Measurements from ENCODE around the gene MYBL2.
"Not testable (repeated sequence)": the region's sequence is repeated elsewhere in the genome, so short reads cannot be mapped to it uniquely, and the experiment has no call there.

The MYBL2 gene

DNA sequence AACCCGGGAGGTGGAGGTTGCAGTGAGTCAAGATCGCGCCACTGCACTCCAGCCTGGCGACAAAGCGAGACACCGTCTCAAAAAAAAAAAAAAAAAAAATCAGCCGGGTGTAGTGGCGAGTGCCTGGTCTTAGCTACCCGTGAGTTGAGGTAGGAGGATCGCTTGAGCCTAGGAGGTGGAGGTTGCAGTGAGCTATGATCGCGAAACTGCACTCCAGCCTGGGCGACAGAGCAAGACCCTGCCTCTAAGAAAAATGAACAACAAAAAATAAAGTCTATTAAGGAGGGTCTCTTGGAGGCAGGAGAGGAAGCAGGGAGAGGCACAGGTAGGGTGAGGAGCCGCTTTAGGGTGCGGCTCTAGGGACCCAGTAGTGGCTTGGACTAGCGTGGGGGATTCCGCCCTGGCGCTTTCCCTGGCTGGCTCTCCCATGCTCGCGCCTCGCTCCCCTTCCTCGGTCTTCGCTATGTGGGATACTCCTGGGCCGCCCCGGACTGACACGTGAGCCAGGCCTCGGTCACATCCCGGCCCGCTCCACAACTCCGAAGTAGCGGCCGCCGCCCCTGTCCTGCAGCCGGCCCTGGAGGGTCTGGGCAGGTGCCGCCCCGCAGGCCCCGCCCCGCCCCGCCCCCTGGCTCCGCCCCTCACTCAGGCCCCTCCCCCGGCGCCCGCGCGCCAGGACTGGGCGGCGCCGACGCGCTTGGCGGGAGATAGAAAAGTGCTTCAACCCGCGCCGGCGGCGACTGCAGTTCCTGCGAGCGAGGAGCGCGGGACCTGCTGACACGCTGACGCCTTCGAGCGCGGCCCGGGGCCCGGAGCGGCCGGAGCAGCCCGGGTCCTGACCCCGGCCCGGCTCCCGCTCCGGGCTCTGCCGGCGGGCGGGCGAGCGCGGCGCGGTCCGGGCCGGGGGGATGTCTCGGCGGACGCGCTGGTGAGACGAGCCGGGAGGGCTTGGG is at the start of gene MYBL2:
MYBL2 (plus strand) TSS at position 739 of the 953 bp plus-strand sequence; CDS start at position 909, 170 bp downstream.
- Histone ChIP-seq H3K36me3 (ENCODE audit: insufficient read depth, low read length) (no peaks in the 10 kb centered on the region), H3K9me3 (ENCODE audit: low read length) (no peaks in the 10 kb centered on the region), H3K9ac (ENCODE audit: low read length) (no peak within 1 kb of the TSS), H3K27ac (ENCODE audit: low read depth, low read length) (no peak within 1 kb of the TSS), H3K4me3 (ENCODE audit: low read depth in 1 of 2, low read length in 2 of 2) (no peak within 1 kb of the TSS), H3K27me3 (ENCODE audit: control insufficient read depth in 1 of 2, insufficient read depth in 2 of 2, low read length in 2 of 2) (peaks cover 8 to 37% of the 10 kb centered on the region in 2 donors), H3K4me1 (ENCODE audit: insufficient read depth, low read length) (peaks cover 6% of the 10 kb centered on the region)

DNA sequence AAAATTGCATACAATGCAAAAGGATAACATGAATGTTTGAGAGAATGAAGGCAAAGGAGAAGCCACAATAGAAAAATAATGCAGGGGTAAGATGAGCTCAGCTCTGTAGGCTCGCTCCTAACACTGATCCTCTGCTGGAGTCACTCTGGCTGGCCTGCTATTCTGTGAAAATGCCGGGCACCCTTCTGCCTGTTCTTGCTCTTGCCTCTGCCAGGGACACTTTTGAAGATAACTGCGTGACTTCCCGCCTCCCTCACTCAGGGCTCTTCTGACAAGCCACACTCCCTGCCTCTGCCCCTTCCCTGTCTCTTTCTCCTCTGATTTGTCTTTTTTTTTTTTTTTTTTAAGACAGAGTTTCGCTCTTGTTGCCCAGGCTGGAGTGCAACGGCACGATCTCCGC is 35.3 kb upstream of the MYBL2 start:
- Histone ChIP-seq H3K27me3 (ENCODE audit: control insufficient read depth in 1 of 2, insufficient read depth in 2 of 2, low read length in 2 of 2) (no peaks in the 10 kb centered on the region), H3K4me3 (ENCODE audit: low read depth in 1 of 2, low read length in 2 of 2) (no peak overlapping the region), H3K36me3 (ENCODE audit: insufficient read depth, low read length) (peaks cover 34% of the 10 kb centered on the region), H3K9me3 (ENCODE audit: low read length) (no peaks in the 10 kb centered on the region), H3K4me1 (ENCODE audit: insufficient read depth, low read length) (no peaks in the 10 kb centered on the region), H3K9ac (ENCODE audit: low read length) (no peak overlapping the region), H3K27ac (ENCODE audit: low read depth, low read length) (no peak overlapping the region)

DNA sequence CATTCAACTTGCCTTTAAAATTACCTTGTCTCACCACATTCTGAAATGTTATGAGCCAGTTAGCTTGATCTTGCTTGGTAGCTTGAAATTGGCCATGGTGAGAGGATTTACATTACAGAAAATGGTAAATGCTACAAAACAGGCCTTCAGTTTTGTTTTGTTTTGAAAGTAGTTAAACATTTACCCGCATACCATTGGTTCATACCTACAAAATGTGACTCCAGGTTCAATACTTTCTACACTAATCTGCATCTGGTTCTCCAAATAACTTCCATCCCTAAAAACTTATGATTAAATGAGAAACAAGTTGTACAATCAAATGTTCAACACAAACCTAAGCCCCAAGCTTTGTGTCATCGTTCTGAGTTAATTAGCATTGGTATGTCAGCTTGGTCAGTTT is 30.5 kb upstream of the MYBL2 start:
- Histone ChIP-seq H3K27me3 (ENCODE audit: control insufficient read depth in 1 of 2, insufficient read depth in 2 of 2, low read length in 2 of 2) (no peaks in the 10 kb centered on the region), H3K9ac (ENCODE audit: low read length) (no peak overlapping the region), H3K9me3 (ENCODE audit: low read length) (no peaks in the 10 kb centered on the region), H3K4me3 (ENCODE audit: low read depth in 1 of 2, low read length in 2 of 2) (no peak overlapping the region), H3K4me1 (ENCODE audit: insufficient read depth, low read length) (no peaks in the 10 kb centered on the region), H3K27ac (ENCODE audit: low read depth, low read length) (no peak overlapping the region), H3K36me3 (ENCODE audit: insufficient read depth, low read length) (peaks cover 28% of the 10 kb centered on the region)

DNA sequence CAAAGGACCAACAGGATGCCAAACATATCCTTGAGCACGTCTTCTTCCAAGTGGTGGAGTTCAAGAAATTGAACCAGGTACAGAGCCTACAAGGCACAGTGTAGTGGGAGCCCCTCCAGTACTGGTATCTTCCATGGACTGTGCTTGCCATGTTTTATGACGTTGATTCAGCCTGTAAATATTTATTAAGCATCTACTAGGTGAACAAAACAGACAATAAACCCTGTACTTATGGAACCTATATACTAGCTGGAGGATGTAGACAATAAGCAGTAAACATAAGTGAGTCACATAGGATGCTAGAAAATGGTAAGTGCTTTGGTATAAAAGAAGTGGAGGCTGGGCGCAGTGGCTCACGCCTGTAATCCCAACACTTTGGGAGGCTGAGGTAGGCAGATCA is 24.4 kb upstream of the MYBL2 start:
- Histone ChIP-seq H3K9ac (ENCODE audit: low read length) (no peak overlapping the region), H3K4me1 (ENCODE audit: insufficient read depth, low read length) (no peaks in the 10 kb centered on the region), H3K36me3 (ENCODE audit: insufficient read depth, low read length) (peaks cover 22% of the 10 kb centered on the region), H3K4me3 (ENCODE audit: low read depth in 1 of 2, low read length in 2 of 2) (no peak overlapping the region), H3K9me3 (ENCODE audit: low read length) (no peaks in the 10 kb centered on the region), H3K27ac (ENCODE audit: low read depth, low read length) (no peak overlapping the region), H3K27me3 (ENCODE audit: control insufficient read depth in 1 of 2, insufficient read depth in 2 of 2, low read length in 2 of 2) (no peaks in the 10 kb centered on the region)

DNA sequence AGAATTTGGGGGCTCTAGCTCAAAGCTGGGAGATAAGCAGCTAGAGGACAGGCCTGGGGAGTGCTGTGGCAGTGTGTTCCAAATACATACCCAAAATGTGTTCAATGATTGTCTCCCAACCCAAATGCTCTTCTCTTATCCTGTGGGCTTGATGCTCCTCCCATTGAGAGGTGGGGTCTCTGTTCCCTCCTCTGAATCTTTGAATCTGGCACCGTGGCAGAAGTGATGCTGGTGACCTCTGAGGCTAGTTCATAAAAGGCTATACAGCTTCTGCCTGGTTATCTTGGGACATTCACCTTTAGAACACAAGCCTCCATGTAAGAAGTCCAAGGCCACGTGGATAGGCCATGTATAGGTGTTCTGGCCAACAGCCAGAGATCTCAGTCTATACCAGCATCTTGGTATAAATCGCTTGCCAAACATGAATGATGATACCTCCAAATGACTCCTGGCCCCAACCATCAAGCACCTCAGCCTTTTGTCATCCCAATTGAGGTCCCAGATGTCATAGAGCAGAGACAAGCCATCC is 15.9 kb upstream of the MYBL2 start:
- H3K9me3 ChIP-seq (ENCODE audit: low read length), result no peaks in the 10 kb centered on the region
- H3K4me1 ChIP-seq (ENCODE audit: insufficient read depth, low read length), result no peaks in the 10 kb centered on the region
- H3K4me3 ChIP-seq (ENCODE audit: low read depth in 1 of 2, low read length in 2 of 2), result no peak overlapping the region
- H3K27ac ChIP-seq (ENCODE audit: low read depth, low read length), result no peak overlapping the region
- no peaks in the 10 kb centered on the region for H3K27me3 ChIP-seq (ENCODE audit: control insufficient read depth in 1 of 2, insufficient read depth in 2 of 2, low read length in 2 of 2)
- H3K9ac ChIP-seq (ENCODE audit: low read length), result no peak overlapping the region
- H3K36me3 ChIP-seq (ENCODE audit: insufficient read depth, low read length), result peaks cover 5% of the 10 kb centered on the region

DNA sequence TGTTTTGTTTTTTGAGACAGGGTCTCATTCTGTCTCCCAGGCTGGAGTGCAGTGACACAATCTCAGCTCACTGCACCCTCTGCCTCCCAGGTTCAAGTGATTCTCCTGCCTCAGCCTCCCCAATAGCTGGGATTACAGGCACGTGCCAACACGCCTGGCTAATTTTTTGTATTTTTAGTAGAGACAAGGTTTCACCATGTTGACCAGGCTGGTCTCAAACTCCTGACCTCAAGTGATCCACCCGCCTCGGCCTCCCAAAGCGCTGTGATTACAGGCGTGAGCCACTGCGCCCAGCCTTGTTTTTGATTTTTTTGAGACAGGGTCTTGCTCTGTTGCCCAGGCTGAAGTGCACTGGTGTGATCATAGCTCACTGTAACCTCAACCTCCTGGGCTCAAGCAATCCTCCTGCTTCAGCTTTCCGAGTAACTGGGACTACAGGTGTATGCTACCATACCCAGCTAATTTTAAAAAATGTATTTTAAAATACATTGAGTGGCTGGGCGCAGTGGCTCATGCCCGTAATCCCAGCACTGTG is 15.2 kb upstream of the MYBL2 start:
- not testable (repeated sequence) for H3K27ac ChIP-seq (ENCODE audit: low read depth, low read length); H3K9me3 ChIP-seq (ENCODE audit: low read length); H3K4me1 ChIP-seq (ENCODE audit: insufficient read depth, low read length); H3K27me3 ChIP-seq (ENCODE audit: control insufficient read depth in 1 of 2, insufficient read depth in 2 of 2, low read length in 2 of 2); H3K4me3 ChIP-seq (ENCODE audit: low read depth in 1 of 2, low read length in 2 of 2); H3K9ac ChIP-seq (ENCODE audit: low read length); H3K36me3 ChIP-seq (ENCODE audit: insufficient read depth, low read length)

DNA sequence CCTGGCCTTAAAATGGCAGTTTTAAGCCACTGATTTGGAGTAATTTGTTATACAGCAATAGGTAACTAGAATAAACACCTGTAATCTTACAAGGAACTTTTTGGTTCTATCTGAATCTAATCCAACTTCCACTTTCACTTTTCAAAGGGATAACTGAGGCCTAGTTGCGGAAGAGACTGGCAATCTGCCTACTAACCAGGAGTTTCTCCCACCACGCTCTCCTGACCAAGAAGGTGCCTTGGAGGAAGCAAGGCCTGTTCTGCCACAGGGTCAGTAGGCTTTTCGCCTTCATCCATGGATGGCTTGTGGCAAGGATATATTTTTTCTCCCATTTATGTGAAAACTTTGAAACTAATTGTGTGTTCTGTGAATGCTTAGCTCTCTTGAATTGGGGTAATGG is 12.9 kb upstream of the MYBL2 start:
- no peak overlapping the region for H3K4me3 ChIP-seq (ENCODE audit: low read depth in 1 of 2, low read length in 2 of 2)
- no peak overlapping the region for H3K27ac ChIP-seq (ENCODE audit: low read depth, low read length)
- H3K36me3 ChIP-seq (ENCODE audit: insufficient read depth, low read length), result no peaks in the 10 kb centered on the region
- H3K9me3 ChIP-seq (ENCODE audit: low read length), result no peaks in the 10 kb centered on the region
- H3K4me1 ChIP-seq (ENCODE audit: insufficient read depth, low read length), result no peaks in the 10 kb centered on the region
- H3K27me3 ChIP-seq (ENCODE audit: control insufficient read depth in 1 of 2, insufficient read depth in 2 of 2, low read length in 2 of 2), result no peaks in the 10 kb centered on the region
- H3K9ac ChIP-seq (ENCODE audit: low read length), result no peak overlapping the region

DNA sequence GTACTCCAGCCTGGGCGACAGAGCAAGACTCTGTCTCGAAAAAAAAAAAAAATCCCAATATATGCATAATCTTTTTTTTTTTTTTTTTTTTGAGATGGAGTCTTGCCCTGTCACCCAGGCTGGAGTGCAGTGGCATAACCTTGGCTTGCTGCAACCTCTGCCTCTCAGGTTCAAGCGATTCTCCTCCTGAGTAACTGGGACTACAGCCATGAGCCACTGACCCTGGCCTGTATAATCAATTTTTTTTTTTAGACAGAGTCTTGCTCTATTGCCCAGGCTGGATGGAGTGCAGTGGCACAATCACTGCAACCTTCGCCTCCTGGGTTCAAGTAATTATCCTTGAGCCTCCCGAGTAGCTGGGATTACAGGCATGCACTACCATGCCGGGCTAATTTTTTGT is 11.7 kb upstream of the MYBL2 start:
- H3K9ac ChIP-seq (ENCODE audit: low read length); H3K27me3 ChIP-seq (ENCODE audit: control insufficient read depth in 1 of 2, insufficient read depth in 2 of 2, low read length in 2 of 2); H3K4me3 ChIP-seq (ENCODE audit: low read depth in 1 of 2, low read length in 2 of 2); H3K4me1 ChIP-seq (ENCODE audit: insufficient read depth, low read length); H3K36me3 ChIP-seq (ENCODE audit: insufficient read depth, low read length); H3K9me3 ChIP-seq (ENCODE audit: low read length); H3K27ac ChIP-seq (ENCODE audit: low read depth, low read length): not testable (repeated sequence)

DNA sequence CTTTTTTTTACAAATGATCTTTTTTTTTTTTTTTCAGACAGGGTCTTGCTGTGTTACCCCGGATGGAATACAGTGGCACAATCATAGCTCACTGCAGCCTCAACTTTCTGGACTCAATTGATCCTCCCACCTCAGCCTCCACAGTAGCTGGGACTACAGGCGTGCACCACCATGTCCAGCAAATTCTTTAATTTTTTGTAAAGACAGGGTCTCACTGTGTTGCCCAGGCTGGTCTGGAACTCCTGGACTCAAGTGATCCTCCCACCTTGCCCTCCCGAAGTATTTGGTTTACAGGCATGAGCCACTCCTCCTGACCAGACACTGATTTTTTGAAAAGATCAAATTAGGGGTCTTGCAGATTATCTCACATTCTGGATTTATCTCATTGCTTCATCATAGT is 11.0 kb upstream of the MYBL2 start:
- no peak overlapping the region for H3K9ac ChIP-seq (ENCODE audit: low read length)
- no peaks in the 10 kb centered on the region for H3K27me3 ChIP-seq (ENCODE audit: control insufficient read depth in 1 of 2, insufficient read depth in 2 of 2, low read length in 2 of 2)
- no peaks in the 10 kb centered on the region for H3K9me3 ChIP-seq (ENCODE audit: low read length)
- no peaks in the 10 kb centered on the region for H3K36me3 ChIP-seq (ENCODE audit: insufficient read depth, low read length)
- no peak overlapping the region for H3K4me3 ChIP-seq (ENCODE audit: low read depth in 1 of 2, low read length in 2 of 2)
- no peaks in the 10 kb centered on the region for H3K4me1 ChIP-seq (ENCODE audit: insufficient read depth, low read length)
- no peak overlapping the region for H3K27ac ChIP-seq (ENCODE audit: low read depth, low read length)

DNA sequence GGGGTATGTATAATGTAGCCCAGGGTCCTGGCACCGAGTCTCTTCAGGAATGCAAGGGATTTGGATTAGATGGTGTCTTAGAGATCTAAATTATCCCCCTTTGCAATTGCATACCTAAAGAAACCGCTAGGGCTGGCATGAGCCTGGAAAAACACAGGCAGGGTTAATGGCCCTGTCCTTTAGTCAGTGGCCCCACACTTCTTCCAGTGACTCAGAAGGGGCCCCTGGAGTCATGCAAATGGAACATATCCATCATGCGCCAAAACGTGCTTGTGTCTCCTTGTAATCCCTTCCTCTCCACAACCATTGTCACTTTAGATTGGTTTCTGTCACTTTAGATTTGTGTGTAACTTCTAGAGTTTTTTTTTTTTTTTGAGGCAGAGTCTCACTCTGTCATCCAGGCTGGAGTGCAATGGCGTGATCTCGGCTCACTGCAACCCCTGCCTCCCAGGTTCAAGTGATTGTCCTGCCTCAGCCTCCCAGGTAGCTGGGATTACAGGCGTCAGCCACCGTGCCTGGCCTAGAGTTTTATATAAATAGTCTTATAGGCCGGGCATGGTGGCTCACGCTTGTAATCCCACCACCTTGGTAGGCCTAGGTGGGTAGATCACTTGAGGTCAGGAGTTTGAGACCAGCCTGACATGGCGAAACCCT is 8.7 kb upstream of the MYBL2 start:
- Histone ChIP-seq H3K27ac (ENCODE audit: low read depth, low read length) (no peak overlapping the region), H3K4me1 (ENCODE audit: insufficient read depth, low read length) (no peaks in the 10 kb centered on the region), H3K36me3 (ENCODE audit: insufficient read depth, low read length) (no peaks in the 10 kb centered on the region), H3K9ac (ENCODE audit: low read length) (no peak overlapping the region), H3K4me3 (ENCODE audit: low read depth in 1 of 2, low read length in 2 of 2) (peak overlapping the region; percentile 59 to 91), H3K9me3 (ENCODE audit: low read length) (no peaks in the 10 kb centered on the region), H3K27me3 (ENCODE audit: control insufficient read depth in 1 of 2, insufficient read depth in 2 of 2, low read length in 2 of 2) (no peaks in the 10 kb centered on the region)

DNA sequence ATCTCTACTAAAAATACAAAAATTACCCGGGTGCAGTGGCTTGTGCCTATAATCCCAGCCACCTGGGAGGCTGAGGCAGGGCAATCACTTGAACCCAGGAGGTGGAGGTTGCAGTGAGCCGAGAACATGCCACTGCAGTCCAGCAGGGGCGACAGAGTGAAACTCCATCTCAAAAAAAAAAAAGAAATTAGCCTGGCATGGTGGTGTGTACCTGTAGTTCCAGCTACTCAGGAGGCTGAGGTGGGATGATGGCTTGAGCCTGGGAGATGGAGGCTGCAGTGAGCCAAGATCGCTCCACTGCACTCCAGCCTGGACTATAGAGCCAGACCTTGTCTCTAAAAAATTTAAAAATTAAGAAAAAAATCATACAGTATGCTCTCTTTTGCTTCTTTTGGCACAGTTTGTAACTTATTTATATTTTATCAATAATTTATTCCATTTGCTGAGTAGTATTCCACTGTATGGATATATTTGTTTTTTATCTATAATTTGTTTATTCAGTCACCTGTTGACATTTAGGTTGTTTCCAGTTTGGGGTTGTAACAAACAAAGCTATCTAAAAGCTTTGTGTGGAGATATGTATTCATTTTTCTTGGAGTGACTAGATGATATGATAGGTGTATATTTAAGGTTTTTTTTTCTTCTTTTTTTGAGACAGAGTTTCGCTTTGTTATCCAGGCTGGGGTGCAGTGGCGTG is 8.0 kb upstream of the MYBL2 start:
- no peak overlapping the region for H3K27ac ChIP-seq (ENCODE audit: low read depth, low read length)
- no peak overlapping the region for H3K4me3 ChIP-seq (ENCODE audit: low read depth in 1 of 2, low read length in 2 of 2)
- H3K27me3 ChIP-seq (ENCODE audit: control insufficient read depth in 1 of 2, insufficient read depth in 2 of 2, low read length in 2 of 2), result no peaks in the 10 kb centered on the region
- no peaks in the 10 kb centered on the region for H3K9me3 ChIP-seq (ENCODE audit: low read length)
- H3K9ac ChIP-seq (ENCODE audit: low read length), result no peak overlapping the region
- no peaks in the 10 kb centered on the region for H3K36me3 ChIP-seq (ENCODE audit: insufficient read depth, low read length)
- no peaks in the 10 kb centered on the region for H3K4me1 ChIP-seq (ENCODE audit: insufficient read depth, low read length)

All from muscle layer of colon (tissue), 2 donors.